Adrenal gland (tissue), 12 donors: Measurements from ENCODE around the gene PELI3. TPM values are rescaled to one million over a fixed set of nuclear protein-coding genes. Genes with fewer than 3 reads are reported as not detected.

ENCODE experiments used
- DNase-seq, 7 donors: peaks; one replicate each; pipeline ENCODE4 v3.0.0-alpha.2; 2019 to 2020
- H3K27ac ChIP-seq, 5 donors: fragments of 200-600 bp; sonication (generic) in 4 of 5; 1 replicate in 3 of 5; 2 replicates in 2 of 5; pipeline versions ENCODE4 v1.5.1 to v1.8.0; 2016 to 2020; ENCODE audit warnings: mild to moderate bottlenecking in 1 of 5
- H3K27me3 ChIP-seq: fragments of 200-600 bp; 2 replicates; pipeline ENCODE4 v1.8.0; 2021
- H3K36me3 ChIP-seq, 2 donors: fragments of 200-600 bp; replicated peaks in 1 of 2; 1 replicate in 1 of 2; 2 replicates in 1 of 2; pipeline versions ENCODE4 v1.5.1 to v1.8.0; 2018 to 2022
- H3K4me1 ChIP-seq, 2 donors: fragments of 200-600 bp; replicated peaks in 1 of 2; 1 replicate in 1 of 2; 2 replicates in 1 of 2; pipeline versions ENCODE4 v1.5.1 to v1.8.0; 2018 to 2021
- H3K4me3 ChIP-seq, 4 donors: fragments of 200-600 bp; sonication (generic) in 3 of 4; one replicate each; pipeline ENCODE4 v1.5.1; 2016 to 2018
- H3K9me3 ChIP-seq, 3 donors: fragments of 200-600 bp; sonication (generic) in 1 of 3; replicated peaks in 1 of 3; 1 replicate in 2 of 3; 2 replicates in 1 of 3; pipeline versions ENCODE4 v1.5.1 to v1.8.0; 2016 to 2021
- POLR2A ChIP-seq, 2 donors: fragments of 450-650 bp; IDR thresholded peaks; one replicate each; pipeline ENCODE4 v1.6.1; 2017; ENCODE audit warnings: antibody characterized with exemption in 2 of 2, mild to moderate bottlenecking in 2 of 2, moderate library complexity in 1 of 2
- WGBS, 4 donors: extraction: QIAGEN DNeasy Blood & Tissue Kit in 2 of 4; methylation state at CpG; one replicate each; pipeline versions ENCODE4 v1.1.5 to v1.1.7; 2013 to 2017; 5-methylcytosine and 5-hydroxymethylcytosine counted together
- intact Hi-C, 2 donors: fragments of 100-400 bp; cut with DNase I; formaldehyde crosslinking; loops; one replicate each; pipeline versions ENCODE4 v1.14.1 to v1.15.0; 2022 to 2023
- polyA plus RNA-seq, 3 donors: library from polyadenylated mRNA; stranded (reverse); fragments of 200-250 nt in 2 of 3; fragments of 350-450 nt in 1 of 3; fragmentation: Illumina TruSeq in 1 of 3; extraction: RNeasy Lipid Tissue Mini Kit (QIAGEN cat#74804) in 1 of 3; gene quantifications; one replicate each; pipeline ENCODE4 v1.2.3, GENCODE V29; 2013 to 2014
- total RNA-seq, 9 donors: library from RNA; depleted of rRNA in 4 of 9; stranded (reverse); fragments of >200 nt in 4 of 9; fragments of 120-200 nt in 1 of 9; fragmentation: NEBNext Ultra II Directional in 1 of 9; extraction: Animal tissue kit (Norgen Biotek cat#: 25700) in 1 of 9; gene quantifications; one replicate each; pipeline versions ENCODE4 v1.1.0 to v1.2.4, GENCODE V29; 2013 to 2023
- TF ChIP-seq, protein P1 (sequence below), 6 experiments: fragments of 450-650 bp in 4 of 6; fragments of 200-600 bp in 2 of 6; sonication (generic) in 1 of 6; IDR thresholded peaks; 1 replicate in 5 of 6; 2 replicates in 1 of 6; pipeline versions ENCODE4 v1.5.1 to v1.8.0; 2016 to 2021; ENCODE audit warnings: antibody characterized with exemption in 6 of 6, mild to moderate bottlenecking in 2 of 6, moderate library complexity in 1 of 6
- donor health status: healthy with polysubstance abuse.
- donor health status: Bipolar disorder and iron deficiency.
- donor health status: DM: yes; HTN: yes; CAD: no.
- donor health status: DM: no; HTN: no; CAD: no.
- donor health status: DM: no; HTN: no; CAD: no.
- donor health status: DM: yes; HTN: yes; CAD: no.

PELI3 gene
- total and polyA plus RNA-seq, 12 donors = 6.4 to 34.3 (median 19.0) TPM

DNA sequence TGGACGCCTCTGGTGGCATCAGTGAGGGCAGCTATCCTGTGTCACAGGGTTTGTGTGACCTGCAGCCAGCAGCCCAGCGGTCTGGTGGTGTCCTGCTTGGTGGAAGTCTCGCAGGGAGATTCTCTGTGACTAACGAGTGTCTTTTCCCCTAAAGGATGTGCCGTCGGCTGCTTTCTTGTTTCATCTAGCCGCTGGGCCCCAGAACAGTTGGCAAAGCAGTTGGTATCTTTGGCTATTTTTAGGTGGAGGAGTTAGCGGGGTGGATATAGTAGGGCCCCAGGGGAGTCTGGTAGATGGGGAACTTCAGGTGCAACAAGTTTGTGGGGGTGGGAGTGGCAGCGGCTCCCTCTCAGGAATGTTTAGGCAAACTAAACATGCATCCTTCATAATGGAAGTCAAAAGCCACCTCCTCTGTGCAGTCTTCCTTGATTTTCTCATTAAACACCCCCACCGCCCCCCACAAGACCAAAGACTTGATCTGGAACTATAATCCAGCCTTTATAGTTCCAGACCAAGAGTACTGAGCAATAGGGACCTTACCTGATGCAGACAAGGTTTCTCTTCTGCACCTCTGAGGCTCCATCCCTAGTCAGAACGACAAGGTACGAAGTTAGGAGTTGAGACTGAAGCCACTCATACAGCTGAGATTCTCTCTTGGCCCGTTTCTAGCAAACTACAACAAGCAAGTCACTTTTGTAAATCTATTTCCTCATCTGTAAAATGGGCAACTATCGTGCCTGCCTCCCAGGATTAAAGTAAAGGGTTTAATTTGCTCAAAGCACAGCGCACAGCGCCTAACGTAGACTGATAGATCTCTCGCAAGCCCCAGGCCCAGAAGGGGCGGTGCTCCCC is 1.1 kb upstream of the PELI3 start:
- peak overlapping the region in 1 of 4 donors; percentile 89 for H3K4me3 ChIP-seq
- TF ChIP-seq, protein P1, sequence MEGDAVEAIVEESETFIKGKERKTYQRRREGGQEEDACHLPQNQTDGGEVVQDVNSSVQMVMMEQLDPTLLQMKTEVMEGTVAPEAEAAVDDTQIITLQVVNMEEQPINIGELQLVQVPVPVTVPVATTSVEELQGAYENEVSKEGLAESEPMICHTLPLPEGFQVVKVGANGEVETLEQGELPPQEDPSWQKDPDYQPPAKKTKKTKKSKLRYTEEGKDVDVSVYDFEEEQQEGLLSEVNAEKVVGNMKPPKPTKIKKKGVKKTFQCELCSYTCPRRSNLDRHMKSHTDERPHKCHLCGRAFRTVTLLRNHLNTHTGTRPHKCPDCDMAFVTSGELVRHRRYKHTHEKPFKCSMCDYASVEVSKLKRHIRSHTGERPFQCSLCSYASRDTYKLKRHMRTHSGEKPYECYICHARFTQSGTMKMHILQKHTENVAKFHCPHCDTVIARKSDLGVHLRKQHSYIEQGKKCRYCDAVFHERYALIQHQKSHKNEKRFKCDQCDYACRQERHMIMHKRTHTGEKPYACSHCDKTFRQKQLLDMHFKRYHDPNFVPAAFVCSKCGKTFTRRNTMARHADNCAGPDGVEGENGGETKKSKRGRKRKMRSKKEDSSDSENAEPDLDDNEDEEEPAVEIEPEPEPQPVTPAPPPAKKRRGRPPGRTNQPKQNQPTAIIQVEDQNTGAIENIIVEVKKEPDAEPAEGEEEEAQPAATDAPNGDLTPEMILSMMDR (IDR thresholded peaks at IDR 0.05) = no peak
- no peak for TF ChIP-seq POLR2A (IDR thresholded peaks at IDR 0.05)
- H3K9me3 ChIP-seq = no peaks in the 10 kb centered on the region
- no peaks in the 10 kb centered on the region for H3K27me3 ChIP-seq
- H3K27ac ChIP-seq = peak overlapping the region in 1 of 5 donors; percentile 88
- peaks cover 7 to 10% of the 10 kb centered on the region in 2 donors for H3K4me1 ChIP-seq
- DNase-seq = no peak
- no peaks in the 10 kb centered on the region for H3K36me3 ChIP-seq
- 46 to 60% (median 54%) methylated on average over 18 to 19 of the region's 19 CpGs for WGBS, 4 donors
- intact Hi-C loops = no loop called here

DNA sequence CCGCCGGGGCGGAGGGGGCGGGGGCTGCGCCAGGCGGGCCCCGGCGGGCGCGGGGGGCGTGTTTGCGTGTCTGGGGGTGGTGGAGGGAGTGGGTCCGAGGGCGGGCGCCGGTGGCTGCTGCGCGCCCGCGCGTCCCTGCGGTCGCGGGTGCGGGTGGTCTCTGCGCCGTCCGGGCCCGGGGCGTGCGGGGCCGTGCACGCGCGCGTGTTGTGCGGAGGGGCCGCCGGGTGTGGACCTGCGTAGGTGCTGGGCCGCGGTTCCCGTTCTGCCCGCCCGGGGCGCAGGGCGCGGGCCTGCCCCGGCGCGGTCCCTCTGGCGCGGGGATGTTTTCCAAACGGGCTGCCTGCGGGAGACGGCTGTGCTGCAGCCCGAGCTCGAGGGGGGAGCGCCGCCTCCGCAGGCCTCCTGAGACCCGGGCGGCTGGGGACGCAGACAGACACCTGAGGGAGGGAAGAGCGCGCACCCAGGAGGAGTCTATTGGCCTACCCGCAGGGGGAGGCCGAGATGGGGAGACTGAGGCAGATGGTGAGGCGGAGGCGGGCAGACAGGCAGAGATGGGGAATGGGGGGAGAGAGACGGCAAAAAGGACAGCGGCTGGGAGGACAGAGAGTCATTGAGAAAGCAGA is 442 bp downstream of the PELI3 start:
- peak overlapping the region in 1 of 5 donors; percentile 88 for H3K27ac ChIP-seq
- no peaks in the 10 kb centered on the region for H3K27me3 ChIP-seq
- H3K36me3 ChIP-seq = peaks cover 0 to 1% of the 10 kb centered on the region in 2 donors
- peak overlapping the region; percentile 41 to 89 (median 57) for H3K4me3 ChIP-seq
- TF ChIP-seq POLR2A (IDR thresholded peaks at IDR 0.05) = no peak
- TF ChIP-seq, protein P1 (IDR thresholded peaks at IDR 0.05) = peak in 5 of 6 experiments; percentile 29 to 71 (median 49)
- H3K4me1 ChIP-seq = peaks cover 7 to 10% of the 10 kb centered on the region in 2 donors
- DNase-seq = peak in 6 of 7 donors; percentile 52 to 65 (median 60)
- no peaks in the 10 kb centered on the region for H3K9me3 ChIP-seq
- intact Hi-C loops = no loop called here
- WGBS, 4 donors = 1 to 6% (median 4%) methylated on average over 8 to 72 of the region's 72 CpGs

DNA sequence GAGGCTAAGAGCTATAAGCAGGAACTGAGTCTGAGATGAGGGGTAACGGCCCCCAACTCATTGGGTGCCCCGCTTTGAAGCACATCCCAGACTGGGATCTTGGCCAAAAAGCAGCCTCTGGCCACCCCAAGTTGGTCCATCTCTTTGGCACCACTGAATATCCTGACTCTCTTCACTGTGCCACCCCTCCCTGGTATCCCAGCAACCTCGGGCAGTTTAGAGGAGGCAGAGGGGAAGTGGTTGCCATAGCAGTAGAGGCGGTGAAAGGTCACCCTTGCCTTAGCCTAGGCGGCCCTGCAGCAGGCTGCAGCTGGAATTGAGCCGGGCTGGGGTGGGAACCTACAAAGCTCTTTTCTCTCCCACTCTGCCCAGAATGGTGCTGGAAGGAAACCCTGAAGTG is 1.1 kb downstream of the PELI3 start:
- Histone ChIP-seq H3K27me3 (no peaks in the 10 kb centered on the region), H3K4me1 (peaks cover 7 to 10% of the 10 kb centered on the region in 2 donors), H3K27ac (no peak overlapping the region), H3K9me3 (no peaks in the 10 kb centered on the region), H3K4me3 (peak overlapping the region in 2 of 4 donors; percentile 41 to 89), H3K36me3 (peaks cover 0 to 7% of the 10 kb centered on the region in 2 donors)
- 25 to 41% (median 36%) methylated on average over 5 to 6 of the region's 6 CpGs for WGBS, 4 donors
- intact Hi-C loops = no loop called here
- no peak for TF ChIP-seq POLR2A (IDR thresholded peaks at IDR 0.05)
- TF ChIP-seq, protein P1 (IDR thresholded peaks at IDR 0.05) = no peak
- DNase-seq = peak in 4 of 7 donors; percentile 32 to 67 (median 50)

DNA sequence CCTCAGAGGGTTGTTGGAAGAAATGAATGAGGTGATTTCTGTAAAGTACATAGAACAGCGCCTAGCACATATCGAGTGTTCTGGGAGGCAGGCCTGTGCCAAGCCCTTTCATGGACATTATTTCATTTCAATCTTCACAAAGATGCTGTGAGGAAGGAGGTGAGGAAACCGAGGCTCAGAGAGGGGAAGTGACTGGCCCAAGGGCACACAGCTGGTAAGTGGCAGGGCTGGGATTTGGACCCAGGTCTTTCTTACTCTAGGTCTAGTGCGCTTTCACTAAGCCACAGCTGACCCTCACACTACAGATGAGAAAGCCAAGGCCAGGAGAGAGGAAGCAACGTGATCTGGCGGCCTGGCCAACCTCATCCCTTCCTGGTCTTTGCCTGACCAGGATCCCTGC is 2.0 kb downstream of the PELI3 start:
- Histone ChIP-seq H3K4me1 (peaks cover 7 to 10% of the 10 kb centered on the region in 2 donors), H3K4me3 (no peak overlapping the region), H3K27me3 (no peaks in the 10 kb centered on the region), H3K27ac (no peak overlapping the region), H3K9me3 (no peaks in the 10 kb centered on the region), H3K36me3 (peaks cover 0 to 17% of the 10 kb centered on the region in 2 donors)
- no peak for DNase-seq
- TF ChIP-seq, protein P1 (IDR thresholded peaks at IDR 0.05) = no peak
- no peak for TF ChIP-seq POLR2A (IDR thresholded peaks at IDR 0.05)
- WGBS, 4 donors = 69 to 93% (median 80%) methylated on average over 6 of the region's 6 CpGs
- intact Hi-C loops = no loop called here
